ENCODE measurements around the gene RYK.

RYK gene

DNA sequence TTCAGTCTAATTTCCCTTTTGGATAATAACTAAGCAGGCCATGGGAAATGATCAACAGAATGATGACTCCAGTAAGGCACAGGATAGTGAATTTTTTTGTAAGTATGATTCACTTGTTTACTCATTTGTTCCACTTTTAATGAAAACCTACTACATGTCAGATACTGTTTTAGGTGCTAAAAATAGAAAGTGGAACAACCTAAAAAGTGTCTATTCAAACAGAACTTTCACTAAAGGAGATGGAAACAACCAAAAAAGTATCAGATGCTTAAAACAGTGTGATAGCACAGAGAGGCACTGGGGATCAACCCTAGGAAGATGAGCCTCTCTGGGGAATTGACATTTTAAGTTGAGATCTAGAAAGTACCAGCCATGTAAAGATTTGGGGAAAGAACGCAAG is 11.1 kb downstream of the RYK start:
- TF ChIP-seq, protein P1, sequence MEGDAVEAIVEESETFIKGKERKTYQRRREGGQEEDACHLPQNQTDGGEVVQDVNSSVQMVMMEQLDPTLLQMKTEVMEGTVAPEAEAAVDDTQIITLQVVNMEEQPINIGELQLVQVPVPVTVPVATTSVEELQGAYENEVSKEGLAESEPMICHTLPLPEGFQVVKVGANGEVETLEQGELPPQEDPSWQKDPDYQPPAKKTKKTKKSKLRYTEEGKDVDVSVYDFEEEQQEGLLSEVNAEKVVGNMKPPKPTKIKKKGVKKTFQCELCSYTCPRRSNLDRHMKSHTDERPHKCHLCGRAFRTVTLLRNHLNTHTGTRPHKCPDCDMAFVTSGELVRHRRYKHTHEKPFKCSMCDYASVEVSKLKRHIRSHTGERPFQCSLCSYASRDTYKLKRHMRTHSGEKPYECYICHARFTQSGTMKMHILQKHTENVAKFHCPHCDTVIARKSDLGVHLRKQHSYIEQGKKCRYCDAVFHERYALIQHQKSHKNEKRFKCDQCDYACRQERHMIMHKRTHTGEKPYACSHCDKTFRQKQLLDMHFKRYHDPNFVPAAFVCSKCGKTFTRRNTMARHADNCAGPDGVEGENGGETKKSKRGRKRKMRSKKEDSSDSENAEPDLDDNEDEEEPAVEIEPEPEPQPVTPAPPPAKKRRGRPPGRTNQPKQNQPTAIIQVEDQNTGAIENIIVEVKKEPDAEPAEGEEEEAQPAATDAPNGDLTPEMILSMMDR (IDR thresholded peaks at IDR 0.05; ENCODE audit: low read depth, low read length) = no peak
- Histone ChIP-seq H3K27me3 (no peaks in the 10 kb centered on the region), H3K4me1 (no peaks in the 10 kb centered on the region; the same call in 1 of the 2 replicates), H3K4me3 (ENCODE audit: low read depth, low read length) (no peak overlapping the region), H3K9me3 (no peaks in the 10 kb centered on the region), H3K36me3 (no peaks in the 10 kb centered on the region)
- no peak for DNase-seq

DNA sequence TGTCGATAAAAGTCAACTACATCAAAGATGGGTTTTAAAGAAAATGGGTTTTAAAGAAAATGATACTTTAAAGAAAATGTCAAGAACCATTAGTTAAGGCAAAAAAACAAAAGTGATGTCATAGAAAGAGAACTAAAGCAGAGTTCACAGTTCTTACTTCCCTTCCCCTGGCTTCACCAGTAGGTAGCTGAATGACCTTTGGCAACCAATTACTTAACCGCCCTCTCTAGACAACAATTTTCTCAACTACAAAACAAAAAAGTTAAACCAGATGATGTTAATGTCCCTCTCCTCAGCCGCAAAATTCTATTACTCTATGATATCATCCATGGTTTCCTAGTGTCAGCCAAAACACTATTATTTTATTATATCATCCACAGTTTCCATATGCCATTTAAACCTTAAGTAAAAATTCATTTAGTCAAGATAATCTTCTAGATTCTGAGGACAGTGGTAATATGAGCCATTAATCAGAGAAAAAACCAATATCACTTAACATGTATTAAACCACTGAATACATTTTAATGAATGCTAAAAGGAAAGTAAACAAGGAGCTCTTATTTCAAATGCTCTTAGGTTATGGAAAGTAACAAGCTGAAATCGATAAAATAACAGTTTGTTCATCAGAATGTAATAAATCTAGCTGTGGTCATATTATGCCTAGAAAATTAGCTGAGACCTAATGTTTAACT is 13.1 kb downstream of the RYK start:
- TF ChIP-seq, protein P1 (IDR thresholded peaks at IDR 0.05; ENCODE audit: low read depth, low read length) = no peak
- DNase-seq = no peak
- Histone ChIP-seq H3K4me3 (ENCODE audit: low read depth, low read length) (no peak overlapping the region), H3K4me1 (no peaks in the 10 kb centered on the region; the same call in 1 of the 2 replicates), H3K36me3 (no peaks in the 10 kb centered on the region), H3K27me3 (no peaks in the 10 kb centered on the region), H3K9me3 (no peaks in the 10 kb centered on the region)

DNA sequence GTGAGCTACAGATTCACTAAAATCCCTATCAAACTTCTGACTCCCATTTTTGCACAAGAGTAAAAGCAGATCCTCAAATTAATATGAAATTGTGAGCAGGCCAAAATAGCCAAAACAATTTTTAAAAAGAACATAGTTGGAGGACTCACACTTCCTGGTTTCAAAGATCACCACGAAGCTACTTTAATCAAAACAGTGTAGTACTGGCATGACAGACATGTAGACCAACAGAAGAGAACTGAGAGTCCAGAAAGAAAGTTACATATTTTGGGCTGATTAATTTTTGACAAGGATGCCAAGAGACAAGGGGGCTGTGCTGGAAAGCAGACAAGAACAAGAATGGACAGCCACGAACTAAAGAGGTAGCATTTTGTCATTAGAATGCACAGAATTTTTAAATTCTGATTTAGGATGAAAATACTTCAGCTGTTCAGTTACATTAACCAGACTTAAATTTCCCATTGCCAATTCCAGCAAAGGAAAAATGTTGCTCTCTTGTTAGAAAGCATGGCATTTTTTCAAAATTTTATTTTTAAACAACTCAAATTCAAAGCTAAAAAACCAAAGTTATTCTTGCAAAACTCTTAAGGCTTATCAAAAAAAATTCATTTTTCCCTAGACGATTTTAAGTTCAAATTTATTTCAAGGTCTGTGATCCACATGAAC is 14.0 kb downstream of the RYK start:
- no peak for DNase-seq
- H3K4me1 ChIP-seq = no peaks in the 10 kb centered on the region; the same call in 1 of the 2 replicates
- H3K9me3 ChIP-seq = no peaks in the 10 kb centered on the region
- no peaks in the 10 kb centered on the region for H3K27me3 ChIP-seq
- H3K4me3 ChIP-seq (ENCODE audit: low read depth, low read length) = no peak overlapping the region
- TF ChIP-seq, protein P1 (IDR thresholded peaks at IDR 0.05; ENCODE audit: low read depth, low read length) = no peak
- H3K36me3 ChIP-seq = no peaks in the 10 kb centered on the region

DNA sequence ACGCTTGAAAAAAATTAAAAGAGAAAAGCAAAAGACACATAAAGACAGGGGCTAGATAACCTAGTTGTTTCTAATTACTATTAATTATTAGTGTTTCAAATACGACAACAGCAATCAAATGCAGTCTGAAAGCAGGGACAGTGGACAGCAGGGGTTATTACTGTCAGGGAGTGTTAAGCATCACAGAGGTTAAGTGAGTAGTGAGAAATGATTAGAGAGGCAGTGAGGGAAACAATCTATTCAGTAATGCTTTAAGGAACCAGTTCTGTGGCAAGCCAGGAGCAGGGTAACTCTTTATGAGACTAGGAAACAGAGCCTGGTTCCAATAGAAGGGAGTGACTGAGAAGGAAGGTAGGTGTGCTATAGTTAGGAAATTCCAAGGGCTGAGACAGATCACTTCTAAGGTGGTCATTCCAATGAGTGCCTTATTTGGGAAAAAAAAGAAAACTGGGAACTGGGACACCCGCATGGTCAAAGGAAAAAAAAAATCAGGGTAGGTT is 15.0 kb downstream of the RYK start:
- DNase-seq = no peak
- TF ChIP-seq, protein P1 (IDR thresholded peaks at IDR 0.05; ENCODE audit: low read depth, low read length) = no peak
- Histone ChIP-seq H3K36me3 (no peaks in the 10 kb centered on the region), H3K27me3 (no peaks in the 10 kb centered on the region), H3K9me3 (no peaks in the 10 kb centered on the region), H3K4me1 (no peaks in the 10 kb centered on the region; the same call in 1 of the 2 replicates), H3K4me3 (ENCODE audit: low read depth, low read length) (no peak overlapping the region)

DNA sequence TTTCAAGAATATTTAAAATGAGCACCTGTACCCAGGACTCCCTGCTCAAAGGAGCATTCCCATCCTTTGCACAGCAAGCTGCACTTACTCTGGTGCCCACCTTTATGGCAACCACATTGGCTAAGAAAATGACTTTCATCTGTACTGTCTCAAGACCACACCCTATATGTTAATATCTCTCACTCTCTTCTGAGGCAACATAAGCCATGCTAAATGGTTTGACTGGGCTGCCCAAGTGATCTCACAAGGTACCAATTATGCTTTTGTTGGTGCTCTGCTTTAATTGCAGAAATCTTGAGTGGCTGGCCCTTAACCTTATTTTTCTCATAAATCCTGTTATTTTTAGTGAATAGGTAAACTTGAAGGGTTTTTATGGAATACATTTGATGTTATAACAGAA is 17.7 kb downstream of the RYK start:
- DNase-seq = no peak
- TF ChIP-seq, protein P1 (IDR thresholded peaks at IDR 0.05; ENCODE audit: low read depth, low read length) = no peak
- Histone ChIP-seq H3K4me3 (ENCODE audit: low read depth, low read length) (no peak overlapping the region), H3K9me3 (no peaks in the 10 kb centered on the region), H3K4me1 (no peaks in the 10 kb centered on the region; the same call in 1 of the 2 replicates), H3K36me3 (no peaks in the 10 kb centered on the region), H3K27me3 (no peaks in the 10 kb centered on the region)

DNA sequence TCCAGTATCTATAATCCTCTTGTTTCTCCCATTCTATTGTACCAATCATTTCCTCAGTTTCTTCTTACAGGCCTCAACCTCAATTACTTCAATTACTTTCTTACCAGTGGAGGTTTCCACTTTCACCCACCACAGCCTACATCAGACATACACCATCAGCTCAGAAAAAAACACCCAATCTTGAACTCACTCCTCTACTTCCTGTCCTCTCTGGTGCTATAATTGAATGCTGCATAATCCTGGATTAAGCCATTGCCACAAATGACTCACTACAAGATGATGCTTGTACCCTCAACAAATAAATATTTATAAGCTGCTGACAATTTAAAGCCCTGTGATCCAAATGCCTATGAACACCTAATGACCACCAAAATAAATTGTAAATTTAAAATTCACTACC is 18.5 kb downstream of the RYK start:
- Histone ChIP-seq H3K27me3 (no peaks in the 10 kb centered on the region), H3K9me3 (no peaks in the 10 kb centered on the region), H3K4me1 (no peaks in the 10 kb centered on the region; the same call in 1 of the 2 replicates), H3K4me3 (ENCODE audit: low read depth, low read length) (no peak overlapping the region), H3K36me3 (no peaks in the 10 kb centered on the region)
- TF ChIP-seq, protein P1 (IDR thresholded peaks at IDR 0.05; ENCODE audit: low read depth, low read length) = no peak
- no peak for DNase-seq
